ENCODE data around the gene ITIH1. TPM values are rescaled to one million over a fixed set of nuclear protein-coding genes. Genes with fewer than 3 reads are reported as not detected.
"Not testable (repeated sequence)": the region's sequence is repeated elsewhere in the genome, so short reads cannot be mapped to it uniquely, and the experiment has no call there.

The ITIH1 gene
- total RNA-seq, 1 experiment from 2014 or later = not detected

- no peaks in the 10 kb centered on the region for H3K9me2 ChIP-seq (replicated peaks; ENCODE audit: low read length)
- BruUV-seq (replicated peaks) = no TSS peak
- intact Hi-C loops (cut with micrococcal nuclease) = loop anchor here (10.0 kb wide), 1 partner anchor 290 kb away; no protein-coding TSS in a partner anchor
- H3K4me1 ChIP-seq (ENCODE audit: insufficient read depth, low read length) = 0 out of 2 replicates have a peak, but pooled peaks cover 3% of the 10 kb centered on the region
- H3K79me2 ChIP-seq (ENCODE audit: low read length) = peaks cover 5% of the 10 kb centered on the region
- H3K4me2 ChIP-seq (ENCODE audit: low read length) = no peak overlapping the region
- ATAC-seq (no peak), DNase-seq (no peak)
- no peak overlapping the region for H3K9ac ChIP-seq (ENCODE audit: low read length)
- no peak overlapping the region for H2AFZ ChIP-seq (ENCODE audit: low read length)
- ChIA-PET POLR2A (ENCODE audit: unreplicated experiment) (no interaction called here), CTCF (no interaction called here)
- no peaks in the 10 kb centered on the region for H3F3A ChIP-seq (ENCODE audit: low read length, unreplicated experiment)
- H3K9me3 ChIP-seq (ENCODE audit: low read length) = no peaks in the 10 kb centered on the region
- no peak overlapping the region for H3K4me3 ChIP-seq (ENCODE audit: low read length)
- TF ChIP-seq CTCF (conservative IDR thresholded peaks at IDR 0.05; ENCODE audit: low read depth, low read length) = no peak
- TF ChIP-seq EZH2 (IDR thresholded peaks at IDR 0.05; ENCODE audit: low read length, unreplicated experiment) = no peak
- no peak for TF ChIP-seq EZH2phosphoT487 (IDR thresholded peaks at IDR 0.05; ENCODE audit: borderline replicate concordance, low read length)
- no peaks in the 10 kb centered on the region for H3K36me3 ChIP-seq (ENCODE audit: low read depth, low read length)
- no peak overlapping the region for H3K27ac ChIP-seq (ENCODE audit: low read length)
- H3K27me3 ChIP-seq (ENCODE audit: low read length) = 0 out of 2 replicates have a peak, but pooled peaks cover under 1% of the 10 kb centered on the region
- no peaks in the 10 kb centered on the region for H4K20me1 ChIP-seq (ENCODE audit: low read length)
Observed at GRCh38 chr3:52774901-52775864, 2.2 kb upstream of the ITIH1 start.

- H3K36me3 ChIP-seq (ENCODE audit: low read depth, low read length) = no peaks in the 10 kb centered on the region
- no peaks in the 10 kb centered on the region for H3K79me2 ChIP-seq (ENCODE audit: low read length)
- no TSS peak for BruUV-seq (replicated peaks)
- no peaks in the 10 kb centered on the region for H3F3A ChIP-seq (ENCODE audit: low read length, unreplicated experiment)
- H2AFZ ChIP-seq (ENCODE audit: low read length) = no peak overlapping the region
- peaks cover 7% of the 10 kb centered on the region; the same call in 1 of the 2 replicates for H3K27me3 ChIP-seq (ENCODE audit: low read length)
- no peak for ATAC-seq
- no peak for DNase-seq
- POLR2A ChIA-PET (ENCODE audit: unreplicated experiment) = no interaction called here
- no peak overlapping the region for H3K4me3 ChIP-seq (ENCODE audit: low read length)
- 0 out of 2 replicates have a peak, but pooled peaks cover 3% of the 10 kb centered on the region for H3K4me1 ChIP-seq (ENCODE audit: insufficient read depth, low read length)
- H3K9me2 ChIP-seq (replicated peaks; ENCODE audit: low read length) = no peaks in the 10 kb centered on the region
- CTCF ChIA-PET = no interaction called here
- H3K9me3 ChIP-seq (ENCODE audit: low read length) = no peaks in the 10 kb centered on the region
- no peak overlapping the region for H3K4me2 ChIP-seq (ENCODE audit: low read length)
- intact Hi-C loops (cut with micrococcal nuclease) = loop anchor here (10.0 kb wide), 1 partner anchor 289 kb away; no protein-coding TSS in a partner anchor
- no peaks in the 10 kb centered on the region for H4K20me1 ChIP-seq (ENCODE audit: low read length)
- H3K27ac ChIP-seq (ENCODE audit: low read length) = no peak overlapping the region
- no peak overlapping the region for H3K9ac ChIP-seq (ENCODE audit: low read length)
- TF ChIP-seq CTCF (conservative IDR thresholded peaks at IDR 0.05; ENCODE audit: low read depth, low read length) (no peak), EZH2 (IDR thresholded peaks at IDR 0.05; ENCODE audit: low read length, unreplicated experiment) (no peak), EZH2phosphoT487 (IDR thresholded peaks at IDR 0.05; ENCODE audit: borderline replicate concordance, low read length) (no peak)
Observed at GRCh38 chr3:52775877-52776276, 1.5 kb upstream of the ITIH1 start.

- H3K4me1 ChIP-seq (ENCODE audit: insufficient read depth, low read length); H3K9me2 ChIP-seq (replicated peaks; ENCODE audit: low read length); H3K9ac ChIP-seq (ENCODE audit: low read length); H3K79me2 ChIP-seq (ENCODE audit: low read length); H3K36me3 ChIP-seq (ENCODE audit: low read depth, low read length); H4K20me1 ChIP-seq (ENCODE audit: low read length); H2AFZ ChIP-seq (ENCODE audit: low read length); CTCF ChIA-PET; H3K27me3 ChIP-seq (ENCODE audit: low read length); H3K4me3 ChIP-seq (ENCODE audit: low read length); H3K4me2 ChIP-seq (ENCODE audit: low read length); H3K9me3 ChIP-seq (ENCODE audit: low read length); ATAC-seq; POLR2A ChIA-PET (ENCODE audit: unreplicated experiment); H3F3A ChIP-seq (ENCODE audit: low read length, unreplicated experiment); H3K27ac ChIP-seq (ENCODE audit: low read length); BruUV-seq (replicated peaks): not testable (repeated sequence)
- DNase-seq = peak; percentile 21
- intact Hi-C loops (cut with micrococcal nuclease) = loop anchor here (10.0 kb wide), 1 partner anchor 288 kb away; no protein-coding TSS in a partner anchor
Observed at GRCh38 chr3:52776486-52776885, 913 bp upstream of the ITIH1 start.

All from PC-3 (cell line).